Gastrocnemius medialis (tissue), 4 donors: ENCODE results near the gene KRT86.

Source experiments
- CTCF ChIP-seq, 5 experiments: fragments of 450-650 bp in 3 of 5; fragments of 200-600 bp in 2 of 5; sonication (generic) in 2 of 5; IDR thresholded peaks in 4 of 5; conservative IDR thresholded peaks in 1 of 5; 1 replicate in 4 of 5; 2 replicates in 1 of 5; pipeline ENCODE4 v1.5.1; 2016 to 2019; ENCODE audit warnings: antibody characterized with exemption in 5 of 5, mild to moderate bottlenecking in 3 of 5, moderate library complexity in 3 of 5
- POLR2A ChIP-seq, 2 donors: fragments of 450-650 bp; IDR thresholded peaks; one replicate each; pipeline ENCODE4 v1.6.1; 2017; ENCODE audit warnings: antibody characterized with exemption in 2 of 2, mild to moderate bottlenecking in 2 of 2, moderate library complexity in 2 of 2

GRCh38 chr12:52311285-52311648 is 36.8 kb downstream of the KRT86 start:
- no peak for TF ChIP-seq CTCF (IDR thresholded peaks at IDR 0.05 in 4 of 5, conservative IDR thresholded peaks at IDR 0.05 in 1 of 5)
- TF ChIP-seq POLR2A (IDR thresholded peaks at IDR 0.05): no peak
